IPS-NIHi7 (cell line): ENCODE results near the gene SNRPA.
A peak's percentile ranks its signal among the peaks of the same experiment; 100 is the strongest.
"Not testable (repeated sequence)": the region's sequence is repeated elsewhere in the genome, so short reads cannot be mapped to it uniquely, and the experiment has no call there.

Experiments
- DNase-seq: peaks from one replicate; pipeline ENCODE4 v3.0.0; 2012; ENCODE audit warnings: mixed read lengths; ENCODE audit errors: extremely low spot score

The SNRPA gene

DNA sequence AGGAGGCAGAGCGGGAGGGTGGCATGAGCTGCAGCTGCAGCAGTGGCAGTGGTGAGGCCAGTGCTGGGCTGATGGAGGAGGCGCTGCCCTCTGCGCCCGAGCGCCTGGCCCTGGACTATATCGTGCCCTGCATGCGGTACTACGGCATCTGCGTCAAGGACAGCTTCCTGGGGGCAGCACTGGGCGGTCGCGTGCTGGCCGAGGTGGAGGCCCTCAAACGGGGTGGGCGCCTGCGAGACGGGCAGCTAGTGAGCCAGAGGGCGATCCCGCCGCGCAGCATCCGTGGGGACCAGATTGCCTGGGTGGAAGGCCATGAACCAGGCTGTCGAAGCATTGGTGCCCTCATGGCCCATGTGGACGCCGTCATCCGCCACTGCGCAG, 50.0 kb downstream of the SNRPA start:
- DNase-seq, result no peak

- no peak for DNase-seq
Observed at GRCh38 chr19:40801426-40802299, 50.7 kb downstream of the SNRPA start.

- DNase-seq, result no peak
Observed at GRCh38 chr19:40802300-40803169, 51.5 kb downstream of the SNRPA start.

GRCh38 chr19:40803170-40803856, 52.3 kb downstream of the SNRPA start:
- no peak for DNase-seq

DNA sequence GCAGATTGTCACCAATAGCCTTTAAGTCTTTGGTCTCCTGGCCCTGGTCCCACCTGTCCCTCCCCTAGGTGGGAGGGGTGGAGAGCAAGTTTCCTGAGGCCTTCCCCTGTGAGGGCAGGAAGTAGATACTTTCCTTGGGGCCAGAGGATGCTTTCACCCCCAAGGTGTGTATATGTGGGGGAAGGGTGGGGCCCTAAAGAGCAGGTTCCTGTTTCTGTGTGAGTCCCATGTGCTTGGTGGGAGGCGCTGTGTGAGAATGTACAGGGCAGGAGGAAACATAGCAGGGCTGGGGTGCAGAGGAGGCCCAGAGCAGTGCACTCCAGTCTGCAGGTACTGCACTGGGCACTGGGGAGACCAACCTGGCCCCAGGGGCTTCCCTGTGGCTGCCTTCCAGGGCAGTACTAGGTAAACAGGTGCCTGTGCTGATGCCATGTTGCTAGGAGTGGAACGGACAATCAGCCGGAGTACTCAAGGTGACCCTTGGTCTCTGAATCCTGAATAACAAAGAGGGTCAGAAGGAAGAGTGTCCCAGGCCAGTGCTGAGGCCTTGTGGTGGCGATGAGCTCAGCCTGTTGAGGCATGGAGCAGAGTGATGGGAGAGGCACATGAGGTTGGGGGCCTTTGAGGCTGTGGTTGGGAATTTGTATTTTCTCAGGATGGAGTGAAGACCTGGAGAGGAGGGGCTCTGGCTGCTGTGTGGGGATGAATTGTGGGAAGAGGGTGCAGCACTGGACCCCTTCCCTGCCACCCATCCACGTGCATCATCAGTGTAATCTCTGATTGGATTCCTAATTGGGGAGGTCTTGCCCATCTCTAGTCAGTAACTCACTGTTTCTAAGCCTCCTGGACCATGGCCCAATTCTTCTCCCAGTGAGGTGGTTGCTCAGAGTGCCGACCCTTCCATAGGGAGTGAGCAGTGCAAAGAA, 53.1 kb downstream of the SNRPA start:
- no peak for DNase-seq

DNA sequence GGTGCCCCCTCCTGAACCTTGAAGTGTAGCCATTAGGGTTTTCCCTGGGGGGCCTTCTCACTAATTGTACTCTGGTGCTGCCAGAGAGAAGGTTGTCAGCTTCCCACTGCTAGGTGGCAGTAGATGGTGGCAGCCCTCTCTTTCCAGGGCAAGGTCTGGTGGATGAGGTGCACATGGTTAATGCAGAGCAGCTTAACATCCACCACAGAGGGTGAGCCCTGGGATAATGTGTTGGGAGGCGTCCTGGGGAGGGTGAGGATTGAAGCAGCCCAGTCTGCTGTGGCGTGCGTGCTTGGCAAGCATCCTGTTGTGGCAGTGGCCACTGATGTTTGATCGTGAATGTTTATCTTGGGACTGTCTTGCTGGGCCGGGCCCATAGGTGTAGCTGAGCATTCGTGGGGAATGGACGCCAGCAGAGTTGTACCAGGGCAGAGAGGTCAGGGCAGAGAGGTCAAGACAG, 53.8 kb downstream of the SNRPA start:
- DNase-seq, result no peak

GRCh38 chr19:40805258-40805868, 54.4 kb downstream of the SNRPA start:
- no peak for DNase-seq

- peak; percentile 94 for DNase-seq
Observed at GRCh38 chr19:40806423-40807146, 55.6 kb downstream of the SNRPA start.

DNA sequence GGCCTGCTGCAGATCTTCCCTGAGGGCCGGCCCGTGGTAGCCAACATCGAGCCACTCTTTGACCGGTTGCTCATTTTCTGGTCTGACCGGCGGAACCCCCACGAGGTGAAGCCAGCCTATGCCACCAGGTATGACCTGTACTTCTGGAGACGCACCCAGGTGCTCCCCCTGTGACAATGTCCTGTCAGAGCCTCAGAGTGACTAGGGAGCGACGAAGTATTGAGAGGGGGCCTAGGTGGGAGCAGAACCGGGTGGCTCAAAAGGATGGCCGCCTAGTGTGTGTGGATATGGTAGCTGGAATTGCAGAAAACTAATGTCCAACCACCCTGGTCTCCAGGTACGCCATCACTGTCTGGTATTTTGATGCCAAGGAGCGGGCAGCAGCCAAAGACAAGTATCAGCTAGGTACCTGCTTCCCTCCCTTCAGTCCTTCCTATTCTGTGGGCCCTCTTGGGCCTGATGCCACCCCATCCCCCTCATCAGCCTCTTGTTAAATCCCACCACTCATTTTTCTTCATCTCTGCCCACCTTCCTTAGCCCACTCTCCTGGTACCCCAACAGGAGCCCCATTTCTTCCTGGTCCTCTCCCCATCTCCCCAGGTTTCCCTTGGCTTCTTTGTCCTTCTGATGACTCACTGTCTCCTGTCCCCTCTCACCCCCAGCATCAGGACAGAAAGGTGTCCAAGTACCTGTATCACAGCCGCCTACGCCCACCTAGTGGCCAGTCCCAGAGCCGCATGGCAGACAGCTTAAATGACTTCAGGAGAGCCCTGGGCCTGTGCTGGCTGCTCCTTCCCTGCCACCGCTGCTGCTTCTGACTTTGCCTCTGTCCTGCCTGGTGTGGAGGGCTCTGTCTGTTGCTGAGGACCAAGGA, 56.4 kb downstream of the SNRPA start:
- peak; percentile 36 for DNase-seq

DNA sequence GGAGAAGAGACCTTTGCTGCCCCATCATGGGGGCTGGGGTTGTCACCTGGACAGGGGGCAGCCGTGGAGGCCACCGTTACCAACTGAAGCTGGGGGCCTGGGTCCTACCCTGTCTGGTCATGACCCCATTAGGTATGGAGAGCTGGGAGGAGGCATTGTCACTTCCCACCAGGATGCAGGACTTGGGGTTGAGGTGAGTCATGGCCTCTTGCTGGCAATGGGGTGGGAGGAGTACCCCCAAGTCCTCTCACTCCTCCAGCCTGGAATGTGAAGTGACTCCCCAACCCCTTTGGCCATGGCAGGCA, 57.0 kb downstream of the SNRPA start:
- no peak for DNase-seq

GRCh38 chr19:40808497-40808896, 57.5 kb downstream of the SNRPA start:
- DNase-seq, result no peak

- DNase-seq, result no peak
Observed at GRCh38 chr19:40809358-40810086, 58.5 kb downstream of the SNRPA start.

- no peak for DNase-seq
Observed at GRCh38 chr19:40810160-40810559, 59.2 kb downstream of the SNRPA start.

GRCh38 chr19:40810649-40811408, 59.8 kb downstream of the SNRPA start:
- DNase-seq, result peak; percentile 28

DNA sequence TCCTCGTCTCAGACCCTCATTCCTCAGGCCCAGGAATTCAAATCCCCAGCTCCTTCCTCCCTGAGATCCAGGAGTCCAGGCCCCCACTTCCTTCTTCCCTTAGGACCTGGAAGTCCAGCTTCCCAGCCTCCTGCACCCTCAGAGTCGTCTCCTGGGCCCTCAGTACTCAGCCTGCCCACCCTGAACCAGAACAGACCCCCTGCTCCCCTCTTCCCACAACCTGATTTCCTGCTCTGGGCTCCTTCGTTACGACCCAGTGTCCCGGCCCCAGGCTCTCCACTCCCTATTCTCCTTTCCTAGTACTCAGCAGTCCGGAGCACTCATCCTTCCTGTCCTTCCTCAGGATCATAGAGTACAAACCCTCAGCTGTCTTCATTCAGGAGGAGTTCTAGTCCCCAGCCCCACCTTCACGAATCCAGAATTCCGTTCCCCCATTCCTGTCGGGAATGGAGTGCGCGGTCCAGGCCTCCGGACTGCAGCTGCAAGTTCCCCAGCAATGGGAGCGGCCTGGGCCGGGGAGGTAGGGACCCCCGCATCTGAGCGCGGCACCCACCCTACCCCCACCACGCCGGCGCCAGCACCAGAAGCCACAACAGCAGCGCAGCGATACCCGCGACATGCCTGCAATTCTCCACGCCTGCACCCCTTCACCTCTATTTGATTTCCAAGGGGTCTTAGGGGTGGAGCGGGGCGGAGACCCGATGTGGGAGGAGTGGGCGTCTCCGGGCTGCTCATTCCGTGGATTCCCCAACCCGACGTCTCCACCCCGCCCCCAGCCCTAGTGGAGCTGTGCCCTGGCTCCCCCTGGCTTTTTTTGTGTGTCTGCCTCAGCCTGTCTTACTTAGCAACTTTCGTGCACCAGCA, 60.7 kb downstream of the SNRPA start:
- no peak for DNase-seq

DNA sequence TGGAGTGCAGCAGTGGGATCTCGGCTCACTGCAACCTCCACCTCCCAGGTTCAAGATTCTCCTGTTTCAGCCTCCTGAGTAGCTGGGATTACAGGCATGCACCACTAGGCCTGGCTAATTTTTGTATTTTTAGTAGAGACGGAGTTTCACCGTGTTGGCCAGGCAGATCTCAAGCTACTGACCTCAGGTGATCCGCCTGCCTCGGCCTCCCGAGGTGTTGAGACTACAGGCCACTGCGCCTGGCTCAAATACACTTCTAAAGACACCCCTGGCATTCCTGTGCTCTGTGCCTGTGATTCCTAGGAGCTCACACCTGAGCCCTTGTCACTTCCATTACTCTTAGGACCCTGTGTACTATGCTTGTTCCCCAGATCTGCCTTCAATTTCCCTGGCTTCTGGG, 61.6 kb downstream of the SNRPA start:
- DNase-seq, result not testable (repeated sequence)

DNA sequence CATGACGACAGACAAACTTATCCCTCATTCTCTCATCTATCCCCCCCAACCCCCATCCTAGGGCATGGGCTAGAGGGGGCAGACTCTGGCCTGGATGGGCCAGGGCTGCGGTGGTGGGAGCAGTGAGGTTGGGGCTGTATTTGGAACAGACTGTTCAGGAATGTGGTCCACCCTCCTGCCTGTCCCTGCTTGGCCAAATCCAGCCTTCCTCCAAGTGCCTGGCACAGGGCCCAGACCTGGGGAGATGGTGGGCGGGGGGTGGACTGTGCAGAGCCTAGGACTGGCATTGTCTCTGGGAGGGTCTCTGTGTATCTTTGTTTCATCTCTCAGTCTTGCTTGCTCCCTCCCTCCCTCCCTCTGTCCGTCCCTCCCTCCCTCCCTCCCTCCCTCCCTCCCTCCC, 62.2 kb downstream of the SNRPA start:
- DNase-seq, result no peak
